NOMO-1 treated with dmso at 0.1 percent for 144 hours (cell line): ENCODE measurements around the gene RABL6.
A peak's percentile ranks its signal among the peaks of the same experiment; 100 is the strongest.
"Not testable (repeated sequence)": the region's sequence is repeated elsewhere in the genome, so short reads cannot be mapped to it uniquely, and the experiment has no call there.

ENCODE experiments used
- DNase-seq: peaks from one replicate; lab custom pipeline; 2025; ENCODE audit not compliant: unreplicated experiment; lab: John Stamatoyannopoulos, UW

RABL6 gene

DNA sequence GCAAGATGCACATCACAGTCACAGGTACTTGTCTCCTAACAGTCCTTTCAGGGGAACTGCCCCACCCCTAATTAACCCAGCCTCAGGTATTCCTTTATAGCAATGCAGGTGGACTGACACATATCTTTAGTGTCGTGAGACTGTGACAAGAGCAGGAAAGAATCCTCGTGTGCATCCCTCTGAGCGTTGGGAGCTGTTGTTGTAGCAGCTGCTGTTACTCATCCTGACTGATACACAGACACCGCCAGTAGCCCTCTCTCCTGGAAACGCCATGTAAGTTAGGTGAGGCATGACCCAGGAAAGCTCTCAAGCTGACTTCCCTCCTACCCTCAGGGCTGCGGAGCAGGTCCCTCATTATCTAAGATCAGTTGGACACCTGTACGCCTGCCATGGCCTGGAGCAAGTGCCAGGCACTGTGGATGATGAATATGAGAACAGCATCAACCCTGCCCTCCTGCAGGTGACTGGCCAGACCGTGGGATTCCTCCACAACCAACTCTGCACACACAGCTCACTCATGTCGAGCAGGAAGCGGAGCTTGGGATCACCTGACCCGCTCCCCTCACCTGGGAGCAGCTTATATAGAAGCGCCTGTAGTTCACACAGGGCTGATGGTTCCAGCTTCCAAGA lies 33.2 kb upstream of the RABL6 start:
- no peak for DNase-seq

DNA sequence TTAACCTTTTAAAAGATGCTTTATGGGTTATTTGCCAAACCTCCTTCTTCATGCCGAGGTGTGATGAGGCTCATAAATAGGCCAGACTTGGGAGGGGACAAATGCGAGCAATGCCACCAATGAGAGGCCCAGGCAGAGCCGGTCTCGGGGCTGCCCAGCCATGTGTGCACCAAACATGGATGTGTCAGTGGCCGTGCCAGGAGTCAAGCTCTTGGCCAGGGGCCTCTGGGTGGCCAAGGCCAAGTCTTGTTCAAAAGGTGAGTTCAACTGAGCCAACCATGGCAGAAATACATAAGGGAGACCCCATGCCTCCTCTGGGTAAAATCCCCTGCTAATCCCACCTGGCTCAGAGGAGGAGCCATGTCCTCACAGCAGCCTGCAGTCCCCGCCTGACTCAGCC lies 32.6 kb upstream of the RABL6 start:
- DNase-seq = no peak

DNA sequence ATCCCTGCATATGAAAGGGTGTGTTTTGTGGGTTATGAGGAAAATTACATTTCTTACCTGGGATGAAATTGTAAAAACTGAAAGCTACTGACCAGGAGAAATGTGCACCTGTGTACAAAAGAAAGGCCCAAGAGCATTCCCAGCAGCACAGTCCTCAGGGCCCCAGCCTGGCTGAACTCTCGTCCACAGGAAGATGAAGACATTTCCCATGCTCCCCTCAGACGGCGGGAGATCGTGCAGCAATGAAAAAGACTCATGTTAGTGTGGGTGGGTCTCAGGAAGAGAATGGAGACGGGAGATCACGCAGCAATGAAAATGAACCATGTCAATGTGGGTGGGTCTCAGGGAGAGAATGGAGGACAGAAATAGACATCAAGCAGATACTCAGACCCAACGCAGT lies 30.8 kb upstream of the RABL6 start:
- DNase-seq = no peak

DNA sequence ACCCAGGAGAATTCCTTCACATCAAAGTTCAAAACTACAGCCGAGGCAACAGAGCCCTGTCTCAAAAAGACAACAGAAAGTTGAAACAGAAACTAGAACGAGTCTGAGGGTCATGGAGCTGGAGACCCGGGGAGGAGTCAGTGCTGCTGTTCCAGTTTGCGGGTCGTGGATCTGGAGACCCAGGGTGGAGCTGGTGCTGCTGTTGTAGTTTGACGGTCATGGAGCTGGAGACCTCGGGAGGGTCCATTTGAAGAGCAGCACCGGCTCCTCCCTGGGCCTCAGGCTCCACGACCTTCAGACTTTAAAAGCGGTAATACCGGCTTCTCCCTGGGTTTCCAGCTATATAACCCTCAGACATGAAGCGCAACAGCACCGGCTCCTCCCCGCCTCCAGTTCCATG lies 30.4 kb upstream of the RABL6 start:
- no peak for DNase-seq

DNA sequence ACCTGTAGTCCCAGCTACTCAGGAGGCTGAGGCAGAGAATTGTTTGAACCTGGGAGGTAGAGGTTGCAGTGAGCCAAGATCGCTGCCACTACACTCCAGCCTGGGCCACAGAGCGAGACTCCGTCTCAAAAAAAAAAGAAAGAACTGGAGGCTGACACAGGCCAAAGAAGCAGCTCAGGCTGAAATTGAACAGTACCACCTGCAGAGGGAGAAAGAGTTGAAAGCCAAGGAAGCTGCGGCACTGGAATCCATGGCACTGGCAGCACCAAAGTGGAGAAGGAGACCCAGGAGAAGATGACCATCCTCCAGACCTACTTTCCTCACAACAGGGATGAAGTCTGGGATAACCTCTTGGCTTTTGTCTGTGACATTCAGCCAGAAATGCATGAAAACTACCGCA lies 27.9 kb upstream of the RABL6 start:
- DNase-seq = no peak

DNA sequence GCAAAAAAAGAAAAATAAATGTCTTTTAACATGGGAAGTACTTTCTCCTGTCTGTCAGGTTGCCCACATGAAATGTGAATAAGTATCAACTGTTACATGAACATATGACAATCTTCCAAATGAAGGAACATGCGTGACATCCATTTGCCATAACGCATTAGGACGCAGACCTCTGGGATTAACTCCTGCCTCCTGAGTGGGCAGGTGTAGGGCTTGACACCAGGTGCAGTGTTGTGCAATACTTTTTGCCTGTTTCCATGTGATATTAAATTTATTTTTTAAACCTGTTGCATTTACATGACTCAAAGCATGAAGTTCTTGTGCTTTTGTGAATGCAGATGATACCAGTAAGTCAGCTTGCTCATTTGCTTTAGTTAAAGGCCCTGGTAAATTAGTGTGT lies 25.3 kb upstream of the RABL6 start:
- DNase-seq = no peak

DNA sequence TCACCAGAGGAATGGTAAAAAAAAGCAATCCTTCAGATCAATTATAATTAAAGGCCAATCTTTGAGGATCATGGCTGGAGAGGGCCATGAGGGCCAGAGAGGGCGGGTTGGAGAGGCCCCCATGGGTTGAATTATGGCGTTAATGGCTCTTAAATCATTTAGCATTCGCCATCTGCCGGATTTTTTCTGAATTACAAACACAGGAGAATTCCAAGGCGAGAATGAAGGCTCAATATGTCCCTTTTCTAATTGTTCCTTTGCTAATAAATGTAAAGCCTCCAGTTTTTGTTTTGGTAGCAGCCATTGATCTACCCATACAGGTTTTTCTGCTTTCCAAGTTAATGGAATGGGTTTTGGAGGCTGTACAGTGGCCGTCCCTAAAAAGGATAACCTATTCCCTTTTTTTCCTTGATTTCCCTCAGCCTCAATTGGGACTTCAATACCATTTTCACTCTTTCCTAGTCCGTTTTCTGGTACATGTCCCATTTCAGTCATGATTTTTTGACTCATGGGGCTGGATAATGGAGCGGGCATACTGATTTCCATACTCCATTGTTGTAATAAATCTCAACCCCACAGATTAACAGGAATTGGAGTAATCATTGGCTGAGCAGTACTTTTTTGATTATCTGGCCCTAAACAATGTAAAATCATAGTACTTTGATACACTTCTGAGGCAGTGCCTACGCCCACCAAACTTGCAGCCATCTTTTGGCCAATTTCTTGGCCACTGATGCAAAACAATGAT lies 23.3 kb upstream of the RABL6 start:
- no peak for DNase-seq

DNA sequence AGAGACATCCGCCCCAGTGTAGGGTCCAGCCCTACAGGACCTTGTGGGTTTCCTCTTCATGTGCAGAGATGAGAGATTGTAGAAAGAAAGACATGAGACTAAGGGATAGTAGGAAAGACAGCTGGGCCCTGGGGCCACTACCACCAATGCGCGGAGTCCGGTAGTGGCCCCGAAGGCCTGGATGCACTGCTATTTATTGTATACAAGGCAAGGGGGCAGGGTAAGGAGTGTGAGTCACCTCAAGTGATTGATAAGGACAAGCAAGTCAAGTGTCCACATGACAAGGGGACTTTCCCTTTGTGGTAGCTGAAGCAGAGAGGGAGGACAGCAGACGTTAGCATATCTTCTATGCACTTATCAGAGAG lies 22.8 kb upstream of the RABL6 start:
- DNase-seq = no peak

DNA sequence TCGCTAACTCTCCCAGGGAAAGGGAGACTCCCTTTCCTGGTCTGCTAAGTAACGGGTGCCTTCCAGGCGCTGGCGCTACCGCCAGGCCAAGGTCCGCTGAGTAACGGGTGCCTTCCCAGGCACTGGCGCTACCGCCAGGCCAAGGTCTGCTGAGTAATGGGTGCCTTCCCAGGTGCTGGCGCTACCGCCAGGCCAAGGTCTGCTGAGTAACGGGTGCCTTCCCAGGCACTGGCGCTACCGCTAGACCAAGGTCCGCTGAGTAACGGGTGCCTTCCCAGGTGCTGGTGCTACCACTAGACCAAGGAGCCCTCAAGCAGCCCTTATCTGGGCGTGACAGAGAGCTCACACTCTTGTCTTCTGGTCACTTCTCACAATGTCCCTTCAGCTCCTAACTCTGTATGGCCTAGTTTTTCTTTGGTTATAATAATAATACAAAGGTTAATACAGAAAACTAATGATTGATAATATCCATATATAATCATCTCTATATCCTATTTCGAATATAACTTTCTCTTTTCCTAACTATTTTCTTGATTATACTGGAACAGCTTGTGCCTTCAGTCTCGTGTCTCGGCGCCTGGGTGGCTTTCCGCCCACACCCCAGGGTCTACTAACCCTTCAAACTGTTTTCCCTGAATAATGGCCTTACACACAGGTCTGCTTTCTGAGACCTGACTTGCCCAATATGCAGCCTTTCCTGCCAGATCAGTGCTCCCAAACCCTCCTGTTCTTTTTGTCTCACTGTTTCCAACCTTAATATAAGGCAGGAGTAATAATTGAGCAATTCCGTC lies 22.0 kb upstream of the RABL6 start:
- not testable (repeated sequence) for DNase-seq

DNA sequence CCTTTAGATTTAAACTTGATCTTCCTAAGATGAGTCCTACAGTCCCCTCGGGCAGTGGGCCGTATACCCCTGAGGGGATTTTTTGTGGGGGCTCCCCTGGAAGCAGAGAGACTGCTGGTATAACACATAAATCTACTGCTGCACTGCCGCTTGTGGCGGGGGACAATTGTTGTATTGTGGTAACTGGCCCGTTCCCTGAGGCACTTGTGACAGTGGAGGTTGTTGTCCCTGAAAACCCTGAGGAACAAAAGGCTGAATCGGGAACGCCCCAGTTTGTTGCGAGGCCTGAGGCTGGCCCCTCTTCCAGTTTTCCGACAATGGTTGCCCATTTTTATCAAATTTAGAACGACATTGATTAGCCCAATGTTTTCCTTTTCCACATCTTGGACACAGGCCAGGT lies 21.3 kb upstream of the RABL6 start:
- DNase-seq = no peak

DNA sequence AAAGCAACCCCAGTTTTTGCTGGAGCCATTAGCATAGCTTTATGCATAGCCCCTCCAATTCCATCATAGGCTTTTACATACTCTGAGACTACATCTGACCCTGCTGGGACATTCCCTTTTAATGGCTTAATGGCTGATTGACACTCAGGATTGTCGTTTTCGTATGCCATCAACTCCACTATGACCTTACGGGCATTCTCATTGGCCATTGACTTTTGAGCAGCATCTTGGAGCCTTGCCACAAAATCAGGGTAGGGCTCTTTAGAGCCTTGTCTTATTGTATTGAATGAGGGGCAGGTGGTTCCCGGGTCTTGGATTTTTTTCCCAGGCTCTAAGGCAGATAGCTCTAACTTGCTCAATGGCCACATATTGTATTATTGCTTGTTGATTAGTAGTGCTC lies 20.8 kb upstream of the RABL6 start:
- not testable (repeated sequence) for DNase-seq

DNA sequence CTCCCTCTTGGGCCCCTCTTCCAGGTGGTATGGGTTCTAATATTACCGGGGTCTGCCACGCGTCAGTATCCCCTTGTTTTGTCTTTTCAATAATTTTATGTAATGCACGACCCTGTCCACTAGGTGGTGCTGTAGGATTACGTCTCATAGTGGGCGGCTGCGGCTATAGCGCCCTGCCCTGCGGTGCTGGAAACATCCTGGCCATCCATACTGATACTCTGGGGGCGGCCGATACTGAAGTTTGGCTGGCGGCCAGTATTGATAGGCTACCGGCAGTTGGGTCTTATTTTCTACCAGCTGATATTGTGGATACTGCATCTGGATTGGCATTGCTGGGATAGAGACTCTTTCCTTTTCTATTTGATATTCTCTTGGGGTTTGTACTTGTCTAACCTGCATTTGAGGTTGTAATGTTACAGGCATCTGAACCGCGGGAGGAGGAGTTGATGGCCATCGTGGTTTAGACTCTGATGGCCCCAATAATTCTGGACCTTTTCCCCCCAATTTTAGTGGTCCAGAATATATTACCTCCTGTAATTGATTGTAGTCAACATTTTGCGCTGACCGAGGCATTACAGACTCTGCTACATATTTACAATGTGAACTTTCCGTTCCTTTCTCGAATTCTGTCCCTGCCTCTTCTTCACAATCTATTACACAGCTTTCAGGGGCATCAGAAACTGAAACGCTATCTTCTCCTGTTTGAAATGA lies 19.9 kb upstream of the RABL6 start:
- peak; percentile 68 for DNase-seq

DNA sequence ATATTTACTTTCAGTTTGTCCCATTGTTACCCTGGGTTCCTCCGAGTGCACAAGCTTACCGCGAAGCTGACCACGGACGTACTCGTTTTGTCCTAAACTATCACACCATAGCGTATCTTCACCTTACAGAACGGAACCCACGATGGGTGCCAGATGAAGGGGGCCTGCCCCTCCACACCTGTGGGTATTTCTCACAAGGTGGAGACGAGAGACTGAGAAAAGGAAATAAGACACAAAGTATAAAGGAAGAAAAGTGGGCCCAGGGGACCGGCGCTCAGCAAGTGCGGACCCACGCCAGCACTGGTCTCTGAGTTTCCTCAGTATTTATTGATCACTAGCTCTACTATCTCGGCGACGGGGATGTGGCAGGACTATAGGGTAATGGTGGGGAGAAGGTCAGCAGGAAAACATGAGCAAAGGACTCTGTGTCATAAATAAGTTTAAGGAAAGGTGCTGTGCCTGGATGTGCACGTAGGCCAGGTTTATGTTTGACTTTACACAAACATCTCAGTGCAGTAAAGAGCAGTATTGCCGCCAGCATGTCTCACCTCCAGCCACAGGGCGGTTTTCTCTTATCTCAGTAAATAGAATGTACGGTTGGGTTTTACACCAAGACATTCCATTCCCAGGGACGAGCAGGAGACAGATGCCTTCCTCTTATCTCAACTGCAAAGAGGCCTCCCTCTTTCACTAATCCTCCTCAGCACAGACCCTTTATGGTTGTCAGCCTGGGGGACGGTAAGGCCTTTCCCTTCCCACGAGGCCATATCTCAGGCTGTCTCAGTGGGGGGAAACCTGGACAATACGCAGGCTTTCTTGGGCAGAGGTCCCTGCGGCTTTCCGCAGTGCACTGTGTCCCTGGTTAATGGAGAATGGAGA lies 18.9 kb upstream of the RABL6 start:
- not testable (repeated sequence) for DNase-seq

DNA sequence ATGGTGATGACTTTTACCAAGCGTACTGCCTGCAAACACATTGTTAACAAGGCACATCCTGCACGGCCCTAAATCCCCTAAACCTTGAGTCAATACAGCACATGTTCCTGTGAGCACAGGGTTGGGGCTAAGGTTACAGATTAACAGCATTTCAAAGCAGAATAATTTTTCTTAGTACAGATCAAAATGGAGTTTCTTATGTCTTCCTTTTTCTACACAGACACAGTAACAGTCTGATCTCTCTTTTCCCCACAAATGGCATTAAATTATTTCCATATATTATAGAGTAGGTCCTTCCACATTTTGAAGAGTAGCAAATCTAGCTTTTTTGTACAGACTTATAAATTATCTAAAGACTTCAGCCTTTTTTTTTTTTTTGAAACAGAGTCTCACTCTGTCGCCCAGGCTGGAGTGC lies 18.2 kb upstream of the RABL6 start:
- no peak for DNase-seq

DNA sequence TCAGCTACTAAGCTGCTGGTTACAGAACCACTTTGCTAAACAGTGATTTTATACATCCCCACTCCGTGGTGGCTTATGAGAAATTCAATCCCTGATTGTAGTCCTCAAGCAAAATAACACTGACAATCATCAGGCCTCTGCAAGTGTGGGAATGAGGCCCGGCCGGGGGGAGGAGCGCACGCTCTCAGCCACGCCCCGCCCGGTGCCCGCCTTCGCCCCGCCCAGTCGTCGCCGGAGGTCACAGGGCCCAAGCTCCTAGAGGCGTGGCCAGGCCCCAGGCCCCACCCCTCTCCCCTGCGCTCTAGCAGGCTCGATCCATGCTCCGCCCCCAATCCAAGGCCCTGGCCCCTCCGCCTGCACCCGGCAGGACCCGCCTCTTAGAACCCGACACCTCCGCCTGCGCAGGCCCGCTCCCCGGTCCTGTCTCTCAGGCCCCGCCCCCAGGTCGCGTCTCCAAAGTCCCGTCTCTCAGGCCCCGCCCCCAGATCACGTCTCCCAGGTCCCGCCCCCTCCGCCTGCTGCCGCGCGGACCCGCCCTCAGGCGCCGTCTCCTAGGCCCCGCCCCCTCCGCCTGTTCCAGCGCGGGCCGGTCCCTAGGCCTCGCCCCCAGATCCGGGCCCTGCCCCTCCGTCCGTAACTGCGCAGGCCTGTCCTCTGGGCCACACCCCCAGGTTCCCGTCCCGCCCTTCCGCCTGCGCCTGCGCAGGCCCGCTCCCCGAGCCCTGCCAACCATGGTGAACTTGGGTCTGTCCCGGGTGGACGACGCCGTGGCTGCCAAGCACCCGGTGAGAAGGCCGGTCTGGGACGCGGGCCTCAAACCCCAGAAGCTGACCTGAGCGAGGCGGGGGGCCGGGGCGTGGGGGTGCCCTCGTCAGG lies 16.9 kb upstream of the RABL6 start, which contains the start of gene TMEM141:
TMEM141 (plus strand) TSS at position 705 of the 876 bp plus-strand sequence; CDS start at position 732, 27 bp downstream.
- DNase-seq = peak; percentile 100

DNA sequence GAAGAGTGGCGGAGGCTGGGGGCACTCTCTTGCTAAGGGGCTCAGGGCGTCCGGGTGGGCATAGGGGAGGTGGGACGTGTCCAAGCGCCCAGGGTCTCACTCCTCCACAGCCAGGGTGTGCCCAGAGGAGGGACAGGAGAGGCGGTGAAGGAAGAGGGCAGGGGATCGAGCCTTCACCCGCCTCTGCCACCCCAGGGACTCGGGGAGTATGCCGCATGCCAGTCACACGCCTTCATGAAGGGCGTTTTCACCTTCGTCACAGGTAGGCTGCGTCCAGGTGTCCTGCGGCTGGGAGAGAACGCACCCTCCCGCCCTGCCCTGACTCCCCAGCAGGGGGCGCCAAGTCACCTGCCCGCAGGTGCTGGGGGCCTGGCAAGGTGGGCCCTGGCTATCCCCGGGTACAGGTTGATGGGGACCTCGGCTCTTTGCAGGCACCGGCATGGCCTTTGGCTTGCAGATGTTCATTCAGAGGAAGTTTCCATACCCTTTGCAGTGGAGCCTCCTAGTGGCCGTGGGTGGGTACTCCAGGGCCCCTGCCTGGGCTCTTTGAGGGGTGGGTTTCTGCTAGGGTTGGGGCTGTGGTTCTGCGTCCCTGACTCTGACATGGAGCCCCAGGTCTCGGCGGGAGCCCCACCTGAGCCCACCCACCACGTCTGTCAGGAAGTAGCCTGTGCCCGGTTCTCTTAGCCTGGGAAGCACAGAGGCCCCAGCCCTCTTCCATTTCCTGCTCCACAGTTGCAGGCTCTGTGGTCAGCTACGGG lies 16.1 kb upstream of the RABL6 start:
- DNase-seq = peak; percentile 62

DNA sequence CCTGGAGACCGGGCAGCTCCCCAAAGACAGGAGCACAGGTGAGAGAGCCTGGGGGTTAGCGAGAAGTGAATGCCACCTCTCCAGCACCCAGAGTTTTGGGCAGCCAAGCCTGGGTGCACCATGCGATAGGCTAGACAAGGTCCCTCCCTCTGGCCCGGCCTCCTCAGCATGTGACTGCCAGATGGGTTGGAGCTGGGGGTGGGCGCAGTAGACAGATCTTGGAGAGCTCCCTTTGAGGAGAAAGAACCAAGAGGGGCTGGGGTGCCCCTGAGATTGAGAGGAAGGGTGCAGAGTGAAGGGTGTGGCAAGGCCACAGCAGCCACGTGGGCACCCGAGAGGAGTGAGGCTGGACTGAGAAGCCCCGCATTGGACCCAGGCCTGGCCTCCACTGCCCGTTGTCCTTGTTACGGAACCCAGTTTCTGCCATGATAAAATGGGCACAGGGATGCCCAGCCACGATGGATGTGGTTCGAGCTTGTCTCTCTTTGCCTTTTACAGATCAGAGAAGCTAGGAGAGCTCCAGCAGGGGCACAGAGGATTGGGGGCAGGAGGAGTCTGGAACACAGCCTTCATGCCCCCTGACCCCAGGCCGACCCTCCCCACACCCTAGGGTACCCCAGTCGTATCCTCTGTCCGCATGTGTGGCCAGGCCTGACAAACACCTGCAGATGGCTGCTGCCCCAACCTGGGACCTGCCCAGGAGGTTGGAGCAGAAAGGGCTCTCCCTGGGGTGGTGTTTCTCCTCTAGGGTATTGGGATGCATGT lies 15.2 kb upstream of the RABL6 start:
- no peak for DNase-seq
